DOHH2 (cell line): ENCODE data around the gene UGT1A5.

Experiments
- CTCF ChIP-seq: fragments of 200-600 bp; sonication (generic); IDR thresholded peaks from one replicate; pipeline ENCODE4 v1.5.1; 2014; ENCODE audit warnings: antibody characterized with exemption, mild to moderate bottlenecking, low read depth, low read length; ENCODE audit not compliant: poor library complexity, severe bottlenecking
- EZH2phosphoT487 ChIP-seq: fragments of 200-600 bp; sonication (generic); IDR thresholded peaks from 2 replicates; pipeline ENCODE4 v1.6.1; 2017; ENCODE audit warnings: borderline replicate concordance, mild to moderate bottlenecking, antibody characterized with exemption, low read length, moderate library complexity, mixed read lengths

GRCh38 chr2:233740870-233741269, 28.2 kb downstream of the UGT1A5 start:
- TF ChIP-seq CTCF: no peak
- TF ChIP-seq EZH2phosphoT487: no peak
